HepG2 (cell line): Measurements from ENCODE around the gene ENPP7. TPM values are rescaled to one million over a fixed set of nuclear protein-coding genes. Genes with fewer than 3 reads are reported as not detected.

Experiments
- BCL6 ChIP-seq: IDR thresholded peaks from 2 replicates; pipeline ENCODE4 v1.6.1; 2016; ENCODE audit warnings: missing genetic modification reagents, missing compliant biosample characterization
- FLYWCH1 ChIP-seq: sonication (generic); formaldehyde crosslinking; IDR thresholded peaks from 2 replicates; pipeline ENCODE4 v1.8.1; 2023; ENCODE audit warnings: mild to moderate bottlenecking, missing genetic modification reagents
- HDAC2 ChIP-seq: sonication (generic); formaldehyde crosslinking; IDR thresholded peaks from 2 replicates; pipeline ENCODE4 v1.4.0; 2020; ENCODE audit warnings: missing genetic modification reagents
- HIVEP1 ChIP-seq: sonication (generic); formaldehyde crosslinking; IDR thresholded peaks from 2 replicates; pipeline ENCODE4 v1.4.0; 2020; ENCODE audit warnings: mild to moderate bottlenecking, missing genetic modification reagents
- HNRNPH1 ChIP-seq: fragments of 200-400 bp; formaldehyde crosslinking; optimal IDR thresholded peaks from 2 replicates; pipeline ENCODE3; 2017; ENCODE audit warnings: mild to moderate bottlenecking, low read depth, low read length
- JUN ChIP-seq: sonication (generic); formaldehyde crosslinking; IDR thresholded peaks from 2 replicates; pipeline ENCODE4 v1.4.0; 2020; ENCODE audit warnings: mild to moderate bottlenecking, missing genetic modification reagents
- NFRKB ChIP-seq: fragments of 450-650 bp; IDR thresholded peaks from 2 replicates; pipeline ENCODE4 v1.6.1; 2017
- NR2F1 ChIP-seq, 2 experiments: fragments of 450-650 bp in 1 of 2; formaldehyde crosslinking in 1 of 2; IDR thresholded peaks; 2 replicates each; pipeline versions ENCODE4 v1.5.0 to v1.6.1; 2016 to 2020; ENCODE audit warnings: mild to moderate bottlenecking in 1 of 2, missing compliant biosample characterization in 1 of 2, missing genetic modification reagents in 1 of 2, moderate library complexity in 1 of 2
- RXRB ChIP-seq: IDR thresholded peaks from 2 replicates; pipeline ENCODE4 v1.6.1; 2016; ENCODE audit warnings: borderline replicate concordance, missing genetic modification reagents, missing compliant biosample characterization
- SIN3B ChIP-seq: fragments of 150-350 bp; IDR thresholded peaks from 2 replicates; pipeline ENCODE4 v1.6.1; 2014; ENCODE audit warnings: low read length
- SNAPC2 ChIP-seq: sonication (generic); formaldehyde crosslinking; IDR thresholded peaks from 2 replicates; pipeline ENCODE4 v1.8.1; 2022; ENCODE audit warnings: mild to moderate bottlenecking, missing genetic modification reagents
- SRY ChIP-seq: sonication (generic); formaldehyde crosslinking; IDR thresholded peaks from 2 replicates; pipeline ENCODE4 v1.8.0; 2022; ENCODE audit warnings: mild to moderate bottlenecking, missing genetic modification reagents
- WIZ ChIP-seq: sonication (generic); formaldehyde crosslinking; IDR thresholded peaks from 2 replicates; pipeline ENCODE4 v1.5.1; 2020; ENCODE audit warnings: mild to moderate bottlenecking, missing genetic modification reagents
- ZNF138 ChIP-seq: sonication (generic); formaldehyde crosslinking; IDR thresholded peaks from 2 replicates; pipeline ENCODE4 v1.5.0; 2020; ENCODE audit warnings: mild to moderate bottlenecking, low read depth, missing genetic modification reagents
- ZNF430 ChIP-seq: sonication (generic); formaldehyde crosslinking; IDR thresholded peaks from 2 replicates; pipeline ENCODE4 v1.9.0; 2021; ENCODE audit warnings: mild to moderate bottlenecking, missing genetic modification reagents
- ZNF558 ChIP-seq: sonication (generic); formaldehyde crosslinking; IDR thresholded peaks from 2 replicates; pipeline ENCODE4 v1.9.0; 2022; ENCODE audit warnings: mild to moderate bottlenecking, missing genetic modification reagents, borderline replicate concordance
- ZNF766 ChIP-seq: sonication (generic); formaldehyde crosslinking; IDR thresholded peaks from 2 replicates; pipeline ENCODE4 v1.5.0; 2020; ENCODE audit warnings: missing genetic modification reagents, borderline replicate concordance
- ZNF800 ChIP-seq: sonication (generic); formaldehyde crosslinking; IDR thresholded peaks from 2 replicates; pipeline ENCODE4 v1.4.0; 2020; ENCODE audit warnings: missing genetic modification reagents
- ZNF839 ChIP-seq: sonication (generic); formaldehyde crosslinking; IDR thresholded peaks from 2 replicates; pipeline ENCODE4 v1.4.0; 2020; ENCODE audit warnings: missing genetic modification reagents, mild to moderate bottlenecking, borderline replicate concordance
- ZNF891 ChIP-seq: sonication (generic); formaldehyde crosslinking; IDR thresholded peaks from 2 replicates; pipeline ENCODE4 v1.5.0; 2020; ENCODE audit warnings: mild to moderate bottlenecking, missing genetic modification reagents
- polyA plus RNA-seq, 8 experiments: library from polyadenylated mRNA; depleted of rRNA in 3 of 8; stranded (reverse) in 7 of 8; unstranded in 1 of 8; fragments of >200 nt; fragmentation: Illumina TruSeq in 4 of 8; extraction: Trizol in 4 of 8; gene quantifications; 2 replicates each; pipeline versions ENCODE4 v1.2.1 to v1.2.3, GENCODE V29; 2011 to 2016; ENCODE audit warnings: low read depth in 4 of 8, missing spikeins in 1 of 8, mixed read lengths in 1 of 8; ENCODE audit not compliant: insufficient read depth in 1 of 8
- total RNA-seq, 5 experiments: library from RNA; depleted of rRNA; stranded (reverse); fragments of >200 nt; fragmentation: Illumina TruSeq; extraction: Trizol; gene quantifications; 2 replicates each; pipeline ENCODE4 v1.2.3, GENCODE V29; 2016; ENCODE audit warnings: low read depth in 1 of 5
- TF ChIP-seq, protein P1 (sequence below): IDR thresholded peaks from 2 replicates; pipeline ENCODE4 v1.6.1; 2016; ENCODE audit warnings: missing biosample characterization, missing genetic modification reagents, low read depth
- TF ChIP-seq, protein P2 (sequence below): sonication (generic); formaldehyde crosslinking; IDR thresholded peaks from 2 replicates; pipeline ENCODE4 v1.5.1; 2020; ENCODE audit warnings: mild to moderate bottlenecking, missing genetic modification reagents, borderline replicate concordance
- TF ChIP-seq, protein P3 (sequence below): sonication (generic); formaldehyde crosslinking; IDR thresholded peaks from 2 replicates; pipeline ENCODE4 v1.9.0; 2021; ENCODE audit warnings: missing genetic modification reagents, mild to moderate bottlenecking, borderline replicate concordance
- TF ChIP-seq, protein P4 (sequence below): sonication (generic); formaldehyde crosslinking; IDR thresholded peaks from 2 replicates; pipeline ENCODE4 v1.8.0; 2022; ENCODE audit warnings: missing genetic modification reagents, low read depth, mild to moderate bottlenecking, borderline replicate concordance

ENPP7 gene
- total and polyA plus RNA-seq, 2 of the 13 experiments (the other 11 are each of a cell fraction or from before 2014, with no cell fraction given) = 1.1 to 2.2 TPM

DNA sequence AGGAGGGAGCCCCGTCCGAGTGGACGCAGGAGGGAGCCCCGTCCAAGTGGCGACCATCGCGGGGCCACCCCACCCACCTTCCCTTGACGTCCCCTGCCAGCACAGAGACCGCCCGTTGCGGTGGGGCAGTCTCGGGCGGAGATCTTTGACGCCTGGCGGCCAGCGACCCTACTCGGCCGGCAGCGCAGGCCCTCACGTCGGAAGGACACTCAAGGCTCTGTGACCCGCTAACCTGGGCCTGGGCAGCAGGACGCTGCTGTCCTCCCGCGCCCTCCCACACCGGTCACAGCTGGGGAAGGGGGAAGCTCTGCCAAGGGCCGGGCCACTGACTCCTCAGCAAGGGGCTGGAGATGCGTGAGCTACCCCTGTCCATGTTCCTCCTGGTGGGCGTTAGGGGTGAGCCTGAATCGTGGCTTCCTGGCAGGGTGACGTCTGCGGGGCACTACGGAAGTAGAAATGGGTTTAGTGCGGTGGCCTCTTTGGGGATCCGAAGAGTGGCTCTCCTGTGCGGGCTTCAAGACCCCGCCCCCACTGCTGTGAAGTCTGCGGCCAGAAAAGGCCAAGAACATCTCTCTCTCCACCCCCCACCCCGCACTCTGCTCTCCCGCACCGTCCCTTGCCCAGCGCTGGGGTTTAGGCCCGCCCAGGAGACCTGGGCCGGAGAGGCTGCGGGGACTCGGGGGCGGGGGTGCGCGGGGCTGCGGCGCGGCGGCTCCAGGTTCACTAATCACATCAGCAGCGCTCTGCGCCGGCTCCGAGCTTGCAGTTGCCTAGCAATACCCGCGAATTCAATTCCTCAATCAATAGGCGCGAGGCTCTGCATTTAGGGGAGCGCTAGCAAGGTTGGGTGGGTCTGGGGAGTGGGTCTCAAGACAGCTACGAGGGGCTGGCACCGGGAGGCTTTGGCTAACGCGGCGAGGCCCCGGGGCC is 60.3 kb downstream of the ENPP7 start (continued):
- TF ChIP-seq FLYWCH1 (CRISPR knock-in tag) (no peak), HNRNPH1 (no peak), ZNF558 (CRISPR knock-in tag) (no peak), SNAPC2 (no peak), WIZ (CRISPR knock-in tag) (no peak), NFRKB (no peak), ZNF800 (CRISPR knock-in tag) (no peak), SIN3B (no peak), ZNF891 (CRISPR knock-in tag) (no peak), ZNF138 (0 out of 2 replicates have a peak, but pooled peaks have one; percentile 34), BCL6 (no peak), SRY (CRISPR knock-in tag) (no peak), ZNF839 (CRISPR knock-in tag) (no peak), HDAC2 (no peak), ZNF430 (no peak), HIVEP1 (CRISPR knock-in tag) (no peak), NR2F1 (CRISPR knock-in tag; IDR thresholded peaks at IDR 0.05) (no peak), ZNF766 (no peak), RXRB (CRISPR knock-in tag) (no peak), JUN (no peak)
- TF ChIP-seq, protein P1, sequence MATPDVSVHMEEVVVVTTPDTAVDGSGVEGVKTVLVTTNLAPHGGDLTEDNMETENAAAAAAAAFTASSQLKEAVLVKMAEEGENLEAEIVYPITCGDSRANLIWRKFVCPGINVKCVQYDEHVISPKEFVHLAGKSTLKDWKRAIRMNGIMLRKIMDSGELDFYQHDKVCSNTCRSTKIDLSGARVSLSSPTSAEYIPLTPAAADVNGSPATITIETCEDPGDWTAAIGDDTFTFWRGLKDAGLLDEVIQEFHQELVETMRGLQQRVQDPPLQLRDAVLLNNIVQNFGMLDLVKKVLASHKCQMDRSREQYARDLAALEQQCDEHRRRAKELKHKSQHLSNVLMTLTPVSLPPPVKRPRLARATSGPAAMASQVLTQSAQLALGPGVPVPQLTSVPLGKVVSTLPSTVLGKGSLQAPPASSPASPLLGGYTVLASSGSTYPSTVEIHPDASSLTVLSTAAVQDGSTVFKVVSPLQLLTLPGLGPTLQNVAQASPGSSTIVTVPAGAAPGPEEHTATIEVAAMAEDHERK (CRISPR knock-in tag) = no peak
- TF ChIP-seq, protein P2, sequence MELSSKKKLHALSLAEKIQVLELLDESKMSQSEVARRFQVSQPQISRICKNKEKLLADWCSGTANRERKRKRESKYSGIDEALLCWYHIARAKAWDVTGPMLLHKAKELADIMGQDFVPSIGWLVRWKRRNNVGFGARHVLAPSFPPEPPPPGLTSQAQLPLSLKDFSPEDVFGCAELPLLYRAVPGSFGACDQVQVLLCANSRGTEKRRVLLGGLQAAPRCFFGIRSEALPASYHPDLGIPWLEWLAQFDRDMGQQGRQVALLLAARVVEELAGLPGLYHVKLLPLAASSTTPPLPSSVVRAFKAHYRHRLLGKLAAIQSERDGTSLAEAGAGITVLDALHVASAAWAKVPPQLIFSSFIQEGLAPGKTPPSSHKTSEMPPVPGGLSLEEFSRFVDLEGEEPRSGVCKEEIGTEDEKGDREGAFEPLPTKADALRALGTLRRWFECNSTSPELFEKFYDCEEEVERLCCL (CRISPR knock-in tag) = no peak
- TF ChIP-seq, protein P3, sequence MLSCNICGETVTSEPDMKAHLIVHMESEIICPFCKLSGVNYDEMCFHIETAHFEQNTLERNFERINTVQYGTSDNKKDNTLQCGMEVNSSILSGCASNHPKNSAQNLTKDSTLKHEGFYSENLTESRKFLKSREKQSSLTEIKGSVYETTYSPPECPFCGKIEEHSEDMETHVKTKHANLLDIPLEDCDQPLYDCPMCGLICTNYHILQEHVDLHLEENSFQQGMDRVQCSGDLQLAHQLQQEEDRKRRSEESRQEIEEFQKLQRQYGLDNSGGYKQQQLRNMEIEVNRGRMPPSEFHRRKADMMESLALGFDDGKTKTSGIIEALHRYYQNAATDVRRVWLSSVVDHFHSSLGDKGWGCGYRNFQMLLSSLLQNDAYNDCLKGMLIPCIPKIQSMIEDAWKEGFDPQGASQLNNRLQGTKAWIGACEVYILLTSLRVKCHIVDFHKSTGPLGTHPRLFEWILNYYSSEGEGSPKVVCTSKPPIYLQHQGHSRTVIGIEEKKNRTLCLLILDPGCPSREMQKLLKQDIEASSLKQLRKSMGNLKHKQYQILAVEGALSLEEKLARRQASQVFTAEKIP = no peak
- TF ChIP-seq, protein P4, sequence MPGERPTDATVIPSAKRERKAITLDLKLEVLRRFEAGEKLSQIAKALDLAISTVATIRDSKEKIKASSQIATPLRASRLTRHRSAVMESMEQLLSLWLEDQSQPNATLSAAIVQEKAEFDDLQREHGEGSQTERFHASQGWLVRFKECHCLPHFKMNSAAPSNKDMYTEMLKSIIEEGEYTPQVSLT (CRISPR knock-in tag) = no peak
